HEK293 (cell line): ENCODE data around the gene TSPAN7.

Experiments
- BCL11B ChIP-seq: fragments of 450-650 bp; formaldehyde crosslinking; IDR thresholded peaks from 2 replicates; pipeline ENCODE4 v1.5.1; 2016; ENCODE audit warnings: low read depth, missing biosample characterization, missing genetic modification characterization
- GLIS1 ChIP-seq: fragments of 450-650 bp; formaldehyde crosslinking; IDR thresholded peaks from 2 replicates; pipeline ENCODE4 v1.5.1; 2016; ENCODE audit warnings: missing biosample characterization, missing genetic modification characterization
- ZNF24 ChIP-seq: fragments of 450-650 bp; formaldehyde crosslinking; IDR thresholded peaks from 2 replicates; pipeline ENCODE4 v1.5.1; 2016; ENCODE audit warnings: missing biosample characterization, missing genetic modification characterization
- ZNF548 ChIP-seq: fragments of 450-650 bp; formaldehyde crosslinking; IDR thresholded peaks from 2 replicates; pipeline ENCODE4 v1.5.1; 2016; ENCODE audit warnings: missing biosample characterization, missing genetic modification characterization
- ZNF571 ChIP-seq: fragments of 450-650 bp; formaldehyde crosslinking; IDR thresholded peaks from 2 replicates; pipeline ENCODE4 v1.5.0; 2017; ENCODE audit warnings: missing biosample characterization, missing genetic modification characterization
- TF ChIP-seq, protein P1 (sequence below): fragments of 450-650 bp; formaldehyde crosslinking; IDR thresholded peaks from 2 replicates; pipeline ENCODE4 v1.5.1; 2016; ENCODE audit warnings: missing biosample characterization, missing genetic modification characterization
- TF ChIP-seq, protein P2 (sequence below): fragments of 450-650 bp; formaldehyde crosslinking; IDR thresholded peaks from 2 replicates; pipeline ENCODE4 v1.5.1; 2016; ENCODE audit warnings: missing biosample characterization, missing genetic modification characterization
- TF ChIP-seq, protein P3 (sequence below): sonication (generic); formaldehyde crosslinking; IDR thresholded peaks from 2 replicates; pipeline ENCODE4 v1.8.1; 2022; ENCODE audit warnings: mild to moderate bottlenecking, moderate library complexity, missing genetic modification reagents

DNA sequence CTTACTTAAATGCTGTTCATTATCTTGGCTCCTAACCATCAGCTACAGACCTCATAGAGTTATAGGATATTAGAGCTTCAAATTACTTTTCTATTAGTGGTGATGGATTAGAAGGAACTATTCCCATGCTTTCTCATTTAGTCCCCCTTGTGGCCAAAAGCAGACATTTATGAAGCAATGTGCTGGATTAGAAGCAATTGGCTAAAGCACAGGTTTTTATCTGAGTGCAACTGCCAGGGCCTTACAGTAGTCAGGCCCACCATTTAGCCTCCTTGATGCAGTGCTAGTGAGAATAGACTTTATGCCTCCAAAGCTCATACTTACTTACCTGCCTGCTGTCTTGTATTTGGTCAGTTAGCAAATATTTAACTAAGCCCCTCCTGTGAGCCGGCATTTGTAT is 93.0 kb downstream of the TSPAN7 start:
- TF ChIP-seq, protein P1, sequence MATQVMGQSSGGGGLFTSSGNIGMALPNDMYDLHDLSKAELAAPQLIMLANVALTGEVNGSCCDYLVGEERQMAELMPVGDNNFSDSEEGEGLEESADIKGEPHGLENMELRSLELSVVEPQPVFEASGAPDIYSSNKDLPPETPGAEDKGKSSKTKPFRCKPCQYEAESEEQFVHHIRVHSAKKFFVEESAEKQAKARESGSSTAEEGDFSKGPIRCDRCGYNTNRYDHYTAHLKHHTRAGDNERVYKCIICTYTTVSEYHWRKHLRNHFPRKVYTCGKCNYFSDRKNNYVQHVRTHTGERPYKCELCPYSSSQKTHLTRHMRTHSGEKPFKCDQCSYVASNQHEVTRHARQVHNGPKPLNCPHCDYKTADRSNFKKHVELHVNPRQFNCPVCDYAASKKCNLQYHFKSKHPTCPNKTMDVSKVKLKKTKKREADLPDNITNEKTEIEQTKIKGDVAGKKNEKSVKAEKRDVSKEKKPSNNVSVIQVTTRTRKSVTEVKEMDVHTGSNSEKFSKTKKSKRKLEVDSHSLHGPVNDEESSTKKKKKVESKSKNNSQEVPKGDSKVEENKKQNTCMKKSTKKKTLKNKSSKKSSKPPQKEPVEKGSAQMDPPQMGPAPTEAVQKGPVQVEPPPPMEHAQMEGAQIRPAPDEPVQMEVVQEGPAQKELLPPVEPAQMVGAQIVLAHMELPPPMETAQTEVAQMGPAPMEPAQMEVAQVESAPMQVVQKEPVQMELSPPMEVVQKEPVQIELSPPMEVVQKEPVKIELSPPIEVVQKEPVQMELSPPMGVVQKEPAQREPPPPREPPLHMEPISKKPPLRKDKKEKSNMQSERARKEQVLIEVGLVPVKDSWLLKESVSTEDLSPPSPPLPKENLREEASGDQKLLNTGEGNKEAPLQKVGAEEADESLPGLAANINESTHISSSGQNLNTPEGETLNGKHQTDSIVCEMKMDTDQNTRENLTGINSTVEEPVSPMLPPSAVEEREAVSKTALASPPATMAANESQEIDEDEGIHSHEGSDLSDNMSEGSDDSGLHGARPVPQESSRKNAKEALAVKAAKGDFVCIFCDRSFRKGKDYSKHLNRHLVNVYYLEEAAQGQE (tag by site-specific recombination): no peak
- TF ChIP-seq, protein P2, sequence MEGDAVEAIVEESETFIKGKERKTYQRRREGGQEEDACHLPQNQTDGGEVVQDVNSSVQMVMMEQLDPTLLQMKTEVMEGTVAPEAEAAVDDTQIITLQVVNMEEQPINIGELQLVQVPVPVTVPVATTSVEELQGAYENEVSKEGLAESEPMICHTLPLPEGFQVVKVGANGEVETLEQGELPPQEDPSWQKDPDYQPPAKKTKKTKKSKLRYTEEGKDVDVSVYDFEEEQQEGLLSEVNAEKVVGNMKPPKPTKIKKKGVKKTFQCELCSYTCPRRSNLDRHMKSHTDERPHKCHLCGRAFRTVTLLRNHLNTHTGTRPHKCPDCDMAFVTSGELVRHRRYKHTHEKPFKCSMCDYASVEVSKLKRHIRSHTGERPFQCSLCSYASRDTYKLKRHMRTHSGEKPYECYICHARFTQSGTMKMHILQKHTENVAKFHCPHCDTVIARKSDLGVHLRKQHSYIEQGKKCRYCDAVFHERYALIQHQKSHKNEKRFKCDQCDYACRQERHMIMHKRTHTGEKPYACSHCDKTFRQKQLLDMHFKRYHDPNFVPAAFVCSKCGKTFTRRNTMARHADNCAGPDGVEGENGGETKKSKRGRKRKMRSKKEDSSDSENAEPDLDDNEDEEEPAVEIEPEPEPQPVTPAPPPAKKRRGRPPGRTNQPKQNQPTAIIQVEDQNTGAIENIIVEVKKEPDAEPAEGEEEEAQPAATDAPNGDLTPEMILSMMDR (tag by site-specific recombination): no peak
- TF ChIP-seq GLIS1 (tag by site-specific recombination): no peak
- no peak for TF ChIP-seq ZNF571 (tag by site-specific recombination)
- TF ChIP-seq, protein P3, sequence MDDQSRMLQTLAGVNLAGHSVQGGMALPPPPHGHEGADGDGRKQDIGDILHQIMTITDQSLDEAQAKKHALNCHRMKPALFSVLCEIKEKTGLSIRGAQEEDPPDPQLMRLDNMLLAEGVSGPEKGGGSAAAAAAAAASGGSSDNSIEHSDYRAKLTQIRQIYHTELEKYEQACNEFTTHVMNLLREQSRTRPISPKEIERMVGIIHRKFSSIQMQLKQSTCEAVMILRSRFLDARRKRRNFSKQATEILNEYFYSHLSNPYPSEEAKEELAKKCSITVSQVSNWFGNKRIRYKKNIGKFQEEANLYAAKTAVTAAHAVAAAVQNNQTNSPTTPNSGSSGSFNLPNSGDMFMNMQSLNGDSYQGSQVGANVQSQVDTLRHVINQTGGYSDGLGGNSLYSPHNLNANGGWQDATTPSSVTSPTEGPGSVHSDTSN (CRISPR knock-in tag): no peak
- TF ChIP-seq ZNF24 (tag by site-specific recombination): no peak
- no peak for TF ChIP-seq ZNF548 (tag by site-specific recombination)
- no peak for TF ChIP-seq BCL11B (tag by site-specific recombination)
